Omental fat pad (tissue), 4 donors: Measurements from ENCODE around the gene LMOD2. TPM values are rescaled to one million over a fixed set of nuclear protein-coding genes. Genes with fewer than 3 reads are reported as not detected.

Source experiments
- ATAC-seq: fragments of 150-250 bp; one replicate; pipeline ENCODE4 v1.9.1; 2016; ENCODE audit warnings: mild to moderate bottlenecking, moderate library complexity; ENCODE audit not compliant: low FRiP score
- DNase-seq: peaks from one replicate; pipeline ENCODE4 v3.0.0-alpha.2; 2019; ENCODE audit warnings: low spot score
- CTCF ChIP-seq, 3 donors: fragments of 450-650 bp; IDR thresholded peaks; one replicate each; pipeline ENCODE4 v1.5.1; 2016 to 2017; ENCODE audit warnings: antibody characterized with exemption in 3 of 3, mild to moderate bottlenecking in 3 of 3, moderate library complexity in 2 of 3
- total RNA-seq, 4 donors: library from RNA; depleted of rRNA; stranded (reverse); fragments of >200 nt; gene quantifications; one replicate each; pipeline ENCODE4 v1.1.0, GENCODE V29; 2016

LMOD2 gene
- total RNA-seq, 4 donors from 2014 or later: not detected

- no peak for ATAC-seq
- no peak for DNase-seq
- TF ChIP-seq CTCF (IDR thresholded peaks at IDR 0.05): no peak
Measured at GRCh38 chr7:123677061-123677715, 21.5 kb downstream of the LMOD2 start.

- ATAC-seq (no peak), DNase-seq (no peak)
- TF ChIP-seq CTCF (IDR thresholded peaks at IDR 0.05): no peak
Measured at GRCh38 chr7:123679614-123680013, 23.9 kb downstream of the LMOD2 start.

GRCh38 chr7:123680580-123680979, 24.9 kb downstream of the LMOD2 start:
- no peak for TF ChIP-seq CTCF (IDR thresholded peaks at IDR 0.05)
- DNase-seq: no peak
- ATAC-seq: no peak

- TF ChIP-seq CTCF (IDR thresholded peaks at IDR 0.05): no peak
- ATAC-seq: no peak
Measured at GRCh38 chr7:123681561-123681960, 25.9 kb downstream of the LMOD2 start.

GRCh38 chr7:123682690-123683089, 27.0 kb downstream of the LMOD2 start:
- ATAC-seq: no peak
- no peak for TF ChIP-seq CTCF (IDR thresholded peaks at IDR 0.05)

More at GRCh38 chr7:123681561-123681960, 25.9 kb downstream of the LMOD2 start:
- no peak for DNase-seq

GRCh38 chr7:123687161-123687560, 31.5 kb downstream of the LMOD2 start:
- TF ChIP-seq CTCF (IDR thresholded peaks at IDR 0.05): no peak
- DNase-seq (no peak), ATAC-seq (no peak)

More at GRCh38 chr7:123682690-123683089, 27.0 kb downstream of the LMOD2 start:
- no peak for DNase-seq

GRCh38 chr7:123687727-123688126, 32.1 kb downstream of the LMOD2 start:
- ATAC-seq (no peak), DNase-seq (no peak)
- TF ChIP-seq CTCF (IDR thresholded peaks at IDR 0.05): no peak
